T-cell (primary cell): Measurements from ENCODE around the gene MTA1. TPM values are rescaled to one million over a fixed set of nuclear protein-coding genes. Genes with fewer than 3 reads are reported as not detected.

Source experiments
- ATAC-seq, 4 experiments: fragments of 200-7000 bp in 3 of 4; fragments of 150-1000 bp in 1 of 4; cut with Tn5 transposase; replicated peaks in 1 of 4; 1 replicate in 3 of 4; 2 replicates in 1 of 4; pipeline ENCODE4 v1.10.0; 2021; ENCODE audit warnings: moderate library complexity in 3 of 4, mild to moderate bottlenecking in 2 of 4, moderate number of reproducible peaks in 1 of 4
- CTCF ChIA-PET, 2 donors: fragments of 300-600 bp; sonication (Branson Sonifier 250); formaldehyde crosslinking; loops; one replicate each; lab custom pipeline; 2022; ENCODE audit warnings: antibody characterized with exemption in 2 of 2; lab: Charles Lee
- POLR2A ChIA-PET, 2 donors: fragments of 300-600 bp; sonication (Branson Sonifier 250); formaldehyde crosslinking; loops; one replicate each; lab custom pipeline; 2022; ENCODE audit warnings: antibody characterized with exemption in 2 of 2; lab: Charles Lee
- DNase-seq, 35 experiments: peaks; one replicate each; pipeline versions ENCODE4 v3.0.0 to v3.0.0-alpha.2; 2013 to 2023
- H3K27ac ChIP-seq: one replicate; pipeline ENCODE4 v1.5.1; 2013; ENCODE audit warnings: low read length
- H3K27me3 ChIP-seq, 2 experiments: replicated peaks in 1 of 2; 1 replicate in 1 of 2; 2 replicates in 1 of 2; pipeline versions ENCODE4 v1.6.1 to v1.7.0; 2013; ENCODE audit warnings: low read length in 1 of 2, mixed read lengths in 1 of 2; ENCODE audit not compliant: control insufficient read depth in 2 of 2, insufficient read depth in 2 of 2; ENCODE audit errors: extremely low read depth in 1 of 2
- H3K36me3 ChIP-seq, 2 donors: 1 replicate in 1 of 2; 2 replicates in 1 of 2; pipeline versions ENCODE4 v1.6.1 to v1.7.0; 2013; ENCODE audit warnings: low read length in 1 of 2; ENCODE audit not compliant: control insufficient read depth in 2 of 2, insufficient read depth in 1 of 2; ENCODE audit errors: extremely low read depth in 1 of 2
- H3K4me1 ChIP-seq, 2 experiments: 1 replicate in 1 of 2; 2 replicates in 1 of 2; pipeline versions ENCODE4 v1.6.1 to v1.7.0; 2013; ENCODE audit warnings: low read length in 2 of 2, mixed read lengths in 1 of 2; ENCODE audit not compliant: insufficient read depth in 2 of 2, control insufficient read depth in 1 of 2; ENCODE audit errors: extremely low read depth in 1 of 2
- H3K4me3 ChIP-seq, 2 donors: 1 replicate in 1 of 2; 2 replicates in 1 of 2; pipeline versions ENCODE4 v1.5.1 to v1.7.0; 2013; ENCODE audit warnings: mild to moderate bottlenecking in 2 of 2, low read length in 1 of 2, moderate library complexity in 1 of 2; ENCODE audit not compliant: control insufficient read depth in 1 of 2; ENCODE audit errors: extremely low read depth in 1 of 2
- H3K9me3 ChIP-seq: 2 replicates; pipeline ENCODE4 v1.7.0; 2013
- H3K27ac Mint-ChIP-seq, 2 donors: one replicate each; pipeline ENCODE4 v1.8.0; 2020 to 2021; ENCODE audit warnings: mild to moderate bottlenecking in 2 of 2, mixed read lengths in 2 of 2
- H3K27me3 Mint-ChIP-seq, 2 donors: one replicate each; pipeline ENCODE4 v1.8.0; 2021 to 2022; ENCODE audit warnings: mixed read lengths in 2 of 2
- H3K36me3 Mint-ChIP-seq: one replicate; pipeline ENCODE4 v1.8.0; 2021; ENCODE audit warnings: mixed read lengths
- H3K4me1 Mint-ChIP-seq, 3 donors: one replicate each; pipeline ENCODE4 v1.8.0; 2020 to 2022; ENCODE audit warnings: mixed read lengths in 3 of 3, mild to moderate bottlenecking in 1 of 3
- H3K4me3 Mint-ChIP-seq, 3 donors: one replicate each; pipeline ENCODE4 v1.8.0; 2020 to 2022; ENCODE audit warnings: mild to moderate bottlenecking in 3 of 3, mixed read lengths in 3 of 3, moderate library complexity in 3 of 3
- H3K9me3 Mint-ChIP-seq, 3 donors: one replicate each; pipeline ENCODE4 v1.8.0; 2020 to 2022; ENCODE audit warnings: mixed read lengths in 3 of 3
- WGBS: methylation state at CpG from one replicate; pipeline ENCODE4 v1.1.5; 2013; ENCODE audit warnings: missing lambda C conversion rate; ENCODE audit not compliant: insufficient coverage; 5-methylcytosine and 5-hydroxymethylcytosine counted together
- total RNA-seq, 35 experiments: library from RNA in 6 of 35; stranded (reverse) in 6 of 35; fragments of 120-200 nt in 1 of 35; gene quantifications; one replicate each; pipeline versions ENCODE4 v1.2.1 to v1.2.4 and lab custom pipeline; 2013 to 2026

Gene MTA1
- total RNA-seq, 5 donors from 2014 or later (not counting 1 experiment from before 2014, with no cell fraction given) = 111 to 152 (median 141) TPM

DNA sequence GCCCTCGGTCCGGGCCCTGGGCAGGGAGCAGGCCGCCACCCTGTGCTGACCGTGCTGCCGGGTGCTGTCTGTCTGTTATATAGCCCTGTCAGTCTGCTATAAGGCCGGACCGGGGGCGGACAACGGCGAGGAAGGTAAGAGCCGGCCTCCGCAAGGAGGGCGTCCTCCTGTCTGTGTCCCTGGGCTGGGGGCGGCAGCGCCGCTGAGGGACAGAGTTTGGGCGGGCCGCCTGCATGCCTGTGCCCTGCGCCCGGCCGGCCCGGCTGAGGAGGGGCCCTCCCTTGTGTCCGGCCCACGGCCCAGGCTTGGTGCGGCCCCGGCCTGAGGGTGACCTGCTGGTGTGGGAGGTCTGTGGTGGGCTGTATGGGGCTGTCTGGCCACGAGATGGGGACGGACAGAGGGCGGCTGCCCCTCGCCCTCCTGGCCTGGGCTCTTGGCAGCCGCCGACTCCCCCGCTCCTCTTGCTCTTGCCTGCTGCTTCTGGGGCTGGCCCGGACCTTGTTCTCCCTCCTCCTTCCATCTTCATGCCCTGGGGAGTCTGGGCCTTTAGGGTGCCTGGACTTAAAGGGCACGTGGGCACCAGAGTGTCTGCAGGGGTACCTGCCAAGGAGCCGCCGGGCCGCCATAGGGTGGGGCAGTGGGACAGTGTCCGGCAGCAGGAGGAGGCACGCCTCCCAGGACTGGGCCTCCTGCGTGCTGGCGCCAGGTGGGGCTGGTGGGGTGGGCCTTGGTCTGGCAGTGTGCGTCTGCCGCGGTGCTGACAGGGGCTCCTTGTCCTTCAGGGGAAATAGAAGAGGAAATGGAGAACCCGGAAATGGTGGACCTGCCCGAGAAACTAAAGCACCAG, 29.9 kb downstream of the MTA1 start:
- H3K9me3 Mint-ChIP-seq = no peaks in the 10 kb centered on the region
- Histone ChIP-seq H3K4me3 (no peak overlapping the region), H3K9me3 (no peaks in the 10 kb centered on the region), H3K4me1 (peaks cover 0 to 13% of the 10 kb centered on the region in 2 experiments), H3K36me3 (peaks cover 19 to 23% of the 10 kb centered on the region in 2 donors), H3K27me3 (no peaks in the 10 kb centered on the region), H3K27ac (no peak overlapping the region)
- no peak for ATAC-seq
- no peak overlapping the region for H3K4me3 Mint-ChIP-seq
- WGBS = 95% methylated on average over 38 of the region's 47 CpGs
- no peaks in the 10 kb centered on the region for H3K4me1 Mint-ChIP-seq
- H3K36me3 Mint-ChIP-seq = peaks cover 4% of the 10 kb centered on the region
- POLR2A ChIA-PET = no interaction called here
- DNase-seq = no peak
- CTCF ChIA-PET = no interaction called here
- H3K27ac Mint-ChIP-seq = no peak overlapping the region
- no peaks in the 10 kb centered on the region for H3K27me3 Mint-ChIP-seq

DNA sequence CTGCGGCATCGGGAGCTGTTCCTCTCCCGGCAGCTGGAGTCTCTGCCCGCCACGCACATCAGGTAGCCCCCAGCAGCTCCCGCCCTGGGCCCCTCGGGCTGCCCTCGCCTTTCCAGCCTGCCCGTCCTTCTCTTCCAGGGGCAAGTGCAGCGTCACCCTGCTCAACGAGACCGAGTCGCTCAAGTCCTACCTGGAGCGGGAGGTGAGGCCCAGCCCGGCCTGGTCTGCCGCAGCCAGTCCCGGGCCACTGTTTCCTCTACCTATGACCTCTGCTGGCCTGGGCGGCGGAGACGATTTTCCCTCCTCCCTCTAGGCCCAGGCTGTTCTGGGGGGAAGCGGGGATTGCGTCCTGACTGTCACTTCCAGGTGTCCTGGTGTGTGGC, 30.5 kb downstream of the MTA1 start:
- Mint-ChIP-seq H3K27me3 (no peaks in the 10 kb centered on the region), H3K36me3 (peaks cover 4% of the 10 kb centered on the region), H3K27ac (no peak overlapping the region), H3K4me3 (no peak overlapping the region), H3K4me1 (no peaks in the 10 kb centered on the region), H3K9me3 (no peaks in the 10 kb centered on the region)
- Histone ChIP-seq H3K4me3 (no peak overlapping the region), H3K27me3 (no peaks in the 10 kb centered on the region), H3K4me1 (peaks cover 0 to 13% of the 10 kb centered on the region in 2 experiments), H3K36me3 (peaks cover 19 to 24% of the 10 kb centered on the region in 2 donors), H3K27ac (no peak overlapping the region), H3K9me3 (no peaks in the 10 kb centered on the region)
- no peak for DNase-seq
- ATAC-seq = no peak
- ChIA-PET POLR2A (no interaction called here), CTCF (no interaction called here)
- 98% methylated on average over 16 of the region's 22 CpGs for WGBS

DNA sequence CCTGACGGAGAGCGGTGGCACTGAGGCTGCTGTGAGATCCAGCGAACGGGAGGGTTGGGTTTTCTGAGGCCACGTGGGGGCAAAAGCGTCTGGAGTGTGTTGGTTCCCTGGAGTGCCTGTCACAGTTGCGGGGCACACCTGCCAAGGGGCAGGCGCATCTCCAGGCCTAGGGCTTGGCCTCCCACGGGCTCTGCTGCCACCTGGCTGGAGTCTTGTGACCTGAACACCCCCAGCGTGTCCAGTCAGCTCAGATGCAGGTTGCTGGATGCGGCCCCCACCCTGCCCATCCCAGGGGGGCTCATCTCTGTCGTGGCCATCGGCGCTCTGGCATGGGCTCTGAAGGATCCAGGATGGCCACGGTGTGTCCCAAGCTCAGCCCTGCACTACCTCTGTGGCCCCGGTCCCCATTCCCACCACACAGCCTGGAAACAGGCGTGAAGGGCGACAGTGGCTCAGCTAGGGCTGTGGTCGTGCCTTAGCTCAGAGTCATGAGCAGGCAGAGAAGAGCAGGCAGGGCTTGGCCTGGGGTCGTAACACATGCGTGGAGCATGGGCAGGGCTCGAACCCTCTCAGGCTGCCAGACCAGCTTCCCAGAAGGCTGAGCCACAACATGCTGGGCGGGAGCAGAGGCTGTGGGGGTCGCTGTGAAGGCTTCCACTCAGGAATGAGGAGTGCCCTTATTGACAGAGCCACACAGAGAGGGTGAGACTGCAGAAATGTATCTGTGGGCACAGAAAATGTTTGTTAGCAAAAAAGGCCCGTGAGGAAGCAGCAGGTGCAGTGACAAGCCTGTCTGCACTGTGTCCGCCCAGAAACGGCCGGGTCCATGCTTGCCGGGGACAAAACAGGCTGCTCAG, 31.5 kb downstream of the MTA1 start:
- H3K4me3 Mint-ChIP-seq = no peak overlapping the region
- Histone ChIP-seq H3K9me3 (no peaks in the 10 kb centered on the region), H3K4me3 (no peak overlapping the region), H3K4me1 (peaks cover 0 to 13% of the 10 kb centered on the region in 2 experiments), H3K36me3 (peaks cover 26 to 30% of the 10 kb centered on the region in 2 donors), H3K27ac (no peak overlapping the region), H3K27me3 (no peaks in the 10 kb centered on the region)
- WGBS = 99% methylated on average over 23 of the region's 29 CpGs
- H3K4me1 Mint-ChIP-seq = no peaks in the 10 kb centered on the region
- DNase-seq (no peak), ATAC-seq (no peak)
- peaks cover 10% of the 10 kb centered on the region for H3K36me3 Mint-ChIP-seq
- ChIA-PET POLR2A (no interaction called here), CTCF (no interaction called here)
- no peak overlapping the region for H3K27ac Mint-ChIP-seq
- no peaks in the 10 kb centered on the region for H3K27me3 Mint-ChIP-seq
- no peaks in the 10 kb centered on the region for H3K9me3 Mint-ChIP-seq

DNA sequence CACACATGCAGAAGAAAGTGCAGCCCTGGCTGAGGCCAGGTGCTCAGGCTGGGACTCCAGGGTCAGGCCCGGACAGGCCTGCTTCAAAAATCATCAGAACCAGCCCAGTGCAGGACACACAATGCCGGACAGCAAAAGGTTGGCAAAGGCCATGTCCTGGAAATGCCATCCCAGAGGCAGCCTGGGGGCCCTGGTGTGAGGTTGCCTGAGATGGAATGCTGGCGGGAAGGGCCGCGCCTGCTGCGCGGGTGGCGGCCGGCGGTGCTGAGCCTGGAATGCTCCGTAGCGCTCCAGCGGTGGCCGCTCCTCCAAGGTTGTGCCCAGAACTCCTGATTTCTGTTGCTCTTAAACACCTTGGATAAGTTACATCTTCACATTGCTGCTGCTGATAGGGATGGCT, 33.3 kb downstream of the MTA1 start:
- no peaks in the 10 kb centered on the region for H3K27me3 ChIP-seq
- CTCF ChIA-PET = no interaction called here
- 46% methylated on average over 2 of the region's 14 CpGs for WGBS
- H3K4me1 ChIP-seq = peaks cover 0 to 8% of the 10 kb centered on the region in 2 experiments
- DNase-seq (no peak), ATAC-seq (no peak)
- peaks cover 28 to 37% of the 10 kb centered on the region in 2 donors for H3K36me3 ChIP-seq
- H3K36me3 Mint-ChIP-seq = peaks cover 10% of the 10 kb centered on the region
- H3K27ac ChIP-seq = no peak overlapping the region
- no peaks in the 10 kb centered on the region for H3K9me3 Mint-ChIP-seq
- POLR2A ChIA-PET = no interaction called here
- H3K27ac Mint-ChIP-seq = no peak overlapping the region
- H3K4me3 Mint-ChIP-seq = no peak overlapping the region
- no peaks in the 10 kb centered on the region for H3K27me3 Mint-ChIP-seq
- H3K4me1 Mint-ChIP-seq = no peaks in the 10 kb centered on the region
- H3K4me3 ChIP-seq = no peak overlapping the region
- H3K9me3 ChIP-seq = no peaks in the 10 kb centered on the region

DNA sequence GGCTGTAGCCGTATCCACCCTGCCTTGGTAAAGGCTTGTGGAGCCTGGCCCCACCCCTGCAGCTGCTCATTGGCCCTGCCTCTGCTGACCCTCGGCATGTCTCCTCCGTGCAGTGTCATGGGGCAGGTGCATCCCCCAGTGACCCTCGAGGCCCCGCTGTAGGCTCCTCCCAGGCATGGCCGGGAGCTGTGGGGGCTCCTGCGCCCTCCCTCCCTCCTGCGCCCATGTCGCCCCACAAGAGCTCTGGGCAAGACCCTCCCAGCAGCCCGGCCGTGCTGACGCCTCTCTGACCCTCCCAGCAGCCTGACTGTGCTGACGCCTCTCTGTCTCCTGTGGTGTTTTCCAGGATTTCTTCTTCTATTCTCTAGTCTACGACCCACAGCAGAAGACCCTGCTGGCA, 34.2 kb downstream of the MTA1 start:
- CTCF ChIA-PET = no interaction called here
- no peaks in the 10 kb centered on the region for H3K27me3 Mint-ChIP-seq
- no peak for DNase-seq

DNA sequence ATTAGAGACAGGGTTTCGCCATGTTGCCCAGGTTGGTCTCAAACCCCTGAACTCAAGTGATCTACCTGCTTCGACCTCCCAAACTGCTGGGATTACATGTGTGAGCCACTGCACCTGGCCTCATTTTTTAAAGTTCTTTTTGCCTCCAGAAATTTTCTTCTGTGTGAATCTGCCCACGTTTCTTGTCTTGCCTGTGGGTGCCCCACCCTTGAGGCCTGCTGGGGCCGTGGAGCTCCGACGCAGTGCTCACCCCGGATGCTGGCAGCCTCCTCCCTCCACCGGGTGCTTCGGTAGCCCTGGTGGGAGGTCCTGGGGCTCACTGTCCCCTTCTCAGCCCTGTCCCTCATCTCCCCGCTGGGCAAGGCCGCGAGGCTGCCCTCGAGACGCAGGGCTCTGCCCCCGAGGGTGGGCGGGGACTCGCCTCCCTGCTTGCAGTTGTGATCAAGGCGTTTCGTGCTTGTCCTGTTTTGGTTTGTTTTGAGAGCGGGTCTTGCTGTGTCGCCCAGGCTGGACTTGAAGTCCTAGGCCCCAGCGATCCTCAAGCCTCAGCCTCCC, 35.5 kb downstream of the MTA1 start:
- Mint-ChIP-seq H3K27ac (no peak overlapping the region), H3K4me3 (no peak overlapping the region), H3K27me3 (no peaks in the 10 kb centered on the region), H3K9me3 (no peaks in the 10 kb centered on the region), H3K4me1 (no peaks in the 10 kb centered on the region), H3K36me3 (peaks cover 10% of the 10 kb centered on the region)
- DNase-seq = no peak
- no peak overlapping the region for H3K27ac ChIP-seq
- H3K27me3 ChIP-seq = no peaks in the 10 kb centered on the region
- ChIA-PET POLR2A (no interaction called here), CTCF (no interaction called here)
- H3K4me3 ChIP-seq = no peak overlapping the region
- WGBS = 95% methylated on average over 21 of the region's 22 CpGs
- no peaks in the 10 kb centered on the region for H3K4me1 ChIP-seq
- peaks cover 28 to 32% of the 10 kb centered on the region in 2 donors for H3K36me3 ChIP-seq
- ATAC-seq = no peak
- H3K9me3 ChIP-seq = no peaks in the 10 kb centered on the region

More for the DNA sequence above, 34.2 kb downstream of the MTA1 start:
- Mint-ChIP-seq H3K4me3 (no peak overlapping the region), H3K36me3 (peaks cover 10% of the 10 kb centered on the region), H3K4me1 (no peaks in the 10 kb centered on the region), H3K27ac (no peak overlapping the region), H3K9me3 (no peaks in the 10 kb centered on the region)
- Histone ChIP-seq H3K27me3 (no peaks in the 10 kb centered on the region), H3K27ac (no peak overlapping the region), H3K36me3 (peaks cover 31 to 40% of the 10 kb centered on the region in 2 donors), H3K9me3 (no peaks in the 10 kb centered on the region), H3K4me3 (no peak overlapping the region), H3K4me1 (no peaks in the 10 kb centered on the region)
- no peak for ATAC-seq
- WGBS = 95% methylated on average over 9 of the region's 14 CpGs
- POLR2A ChIA-PET = no interaction called here
